ENCODE data around the gene CEBPG. TPM values are rescaled to one million over a fixed set of nuclear protein-coding genes. Genes with fewer than 3 reads are reported as not detected.

The CEBPG gene
- total and polyA plus RNA-seq, 8 donors: 17.8 to 26.4 (median 19.3) TPM

DNA sequence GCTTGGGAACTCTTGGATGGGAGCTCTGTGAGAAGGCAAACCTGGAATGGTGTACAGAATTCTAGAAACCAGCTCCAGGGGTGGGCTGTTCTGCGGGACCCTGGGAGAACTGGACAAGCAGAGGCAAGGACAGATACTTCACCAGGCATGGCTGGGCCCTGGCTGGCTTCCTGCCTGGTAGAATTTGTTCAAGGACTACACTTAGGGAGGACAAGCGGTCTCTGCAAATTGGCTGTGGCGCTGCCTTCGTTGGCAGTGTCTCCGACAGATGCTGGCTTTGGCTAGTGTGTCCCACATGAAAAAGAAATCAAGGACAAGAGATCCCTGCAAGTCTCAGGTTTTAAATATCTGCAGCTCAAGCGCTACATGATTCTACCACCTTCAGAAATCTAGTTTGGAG, 12.4 kb downstream of the CEBPG start:
- DNase-seq: peak in 1 of 4 donors; percentile 54
- H3K4me1 ChIP-seq: peaks cover 24 to 30% of the 10 kb centered on the region in 2 donors

DNA sequence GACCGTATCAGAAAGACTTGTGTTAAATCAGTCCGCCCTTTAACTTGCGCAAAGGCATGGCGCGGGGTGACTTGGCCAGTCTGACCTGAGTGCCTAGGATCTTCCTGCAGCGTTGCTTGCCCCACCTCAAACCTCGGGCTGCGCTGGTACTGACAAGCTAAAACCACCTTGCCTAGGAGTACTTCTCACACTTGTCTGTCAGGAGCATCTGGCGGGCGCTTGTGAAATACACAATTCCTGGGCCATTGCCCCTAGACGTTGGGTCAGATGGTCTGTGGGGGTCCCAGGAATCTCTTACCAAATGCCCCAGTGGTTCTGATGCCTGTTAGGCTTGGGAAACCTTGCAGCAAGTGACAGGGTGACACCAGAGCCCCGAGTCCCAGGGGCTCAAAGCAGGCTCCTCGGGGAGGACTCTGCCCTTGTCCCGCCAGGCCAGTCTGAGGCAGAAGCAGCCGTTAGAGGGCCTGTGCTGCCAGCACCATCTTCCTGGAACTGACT, 12.9 kb downstream of the CEBPG start:
- TF ChIP-seq, protein P1, sequence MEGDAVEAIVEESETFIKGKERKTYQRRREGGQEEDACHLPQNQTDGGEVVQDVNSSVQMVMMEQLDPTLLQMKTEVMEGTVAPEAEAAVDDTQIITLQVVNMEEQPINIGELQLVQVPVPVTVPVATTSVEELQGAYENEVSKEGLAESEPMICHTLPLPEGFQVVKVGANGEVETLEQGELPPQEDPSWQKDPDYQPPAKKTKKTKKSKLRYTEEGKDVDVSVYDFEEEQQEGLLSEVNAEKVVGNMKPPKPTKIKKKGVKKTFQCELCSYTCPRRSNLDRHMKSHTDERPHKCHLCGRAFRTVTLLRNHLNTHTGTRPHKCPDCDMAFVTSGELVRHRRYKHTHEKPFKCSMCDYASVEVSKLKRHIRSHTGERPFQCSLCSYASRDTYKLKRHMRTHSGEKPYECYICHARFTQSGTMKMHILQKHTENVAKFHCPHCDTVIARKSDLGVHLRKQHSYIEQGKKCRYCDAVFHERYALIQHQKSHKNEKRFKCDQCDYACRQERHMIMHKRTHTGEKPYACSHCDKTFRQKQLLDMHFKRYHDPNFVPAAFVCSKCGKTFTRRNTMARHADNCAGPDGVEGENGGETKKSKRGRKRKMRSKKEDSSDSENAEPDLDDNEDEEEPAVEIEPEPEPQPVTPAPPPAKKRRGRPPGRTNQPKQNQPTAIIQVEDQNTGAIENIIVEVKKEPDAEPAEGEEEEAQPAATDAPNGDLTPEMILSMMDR (IDR thresholded peaks at IDR 0.05): no peak
- DNase-seq (peak in 1 of 4 donors; percentile 59), ATAC-seq (no peak)
- Histone ChIP-seq H3K27me3 (no peaks in the 10 kb centered on the region), H3K9me3 (no peaks in the 10 kb centered on the region), H3K4me3 (no peak overlapping the region), H3K4me1 (peaks cover 25 to 35% of the 10 kb centered on the region in 2 donors), H3K36me3 (peaks cover 0 to 41% of the 10 kb centered on the region in 2 donors), H3K27ac (no peak overlapping the region)
- intact Hi-C loops (cut with DNase I): no loop called here

More for the DNA sequence above, 12.4 kb downstream of the CEBPG start:
- H3K27me3 ChIP-seq: no peaks in the 10 kb centered on the region
- peaks cover 0 to 41% of the 10 kb centered on the region in 2 donors for H3K36me3 ChIP-seq
- H3K9me3 ChIP-seq: no peaks in the 10 kb centered on the region
- H3K27ac ChIP-seq: no peak overlapping the region
- ATAC-seq: no peak
- no peak overlapping the region for H3K4me3 ChIP-seq
- intact Hi-C loops (cut with DNase I): no loop called here
- TF ChIP-seq, protein P1 (IDR thresholded peaks at IDR 0.05): no peak

DNA sequence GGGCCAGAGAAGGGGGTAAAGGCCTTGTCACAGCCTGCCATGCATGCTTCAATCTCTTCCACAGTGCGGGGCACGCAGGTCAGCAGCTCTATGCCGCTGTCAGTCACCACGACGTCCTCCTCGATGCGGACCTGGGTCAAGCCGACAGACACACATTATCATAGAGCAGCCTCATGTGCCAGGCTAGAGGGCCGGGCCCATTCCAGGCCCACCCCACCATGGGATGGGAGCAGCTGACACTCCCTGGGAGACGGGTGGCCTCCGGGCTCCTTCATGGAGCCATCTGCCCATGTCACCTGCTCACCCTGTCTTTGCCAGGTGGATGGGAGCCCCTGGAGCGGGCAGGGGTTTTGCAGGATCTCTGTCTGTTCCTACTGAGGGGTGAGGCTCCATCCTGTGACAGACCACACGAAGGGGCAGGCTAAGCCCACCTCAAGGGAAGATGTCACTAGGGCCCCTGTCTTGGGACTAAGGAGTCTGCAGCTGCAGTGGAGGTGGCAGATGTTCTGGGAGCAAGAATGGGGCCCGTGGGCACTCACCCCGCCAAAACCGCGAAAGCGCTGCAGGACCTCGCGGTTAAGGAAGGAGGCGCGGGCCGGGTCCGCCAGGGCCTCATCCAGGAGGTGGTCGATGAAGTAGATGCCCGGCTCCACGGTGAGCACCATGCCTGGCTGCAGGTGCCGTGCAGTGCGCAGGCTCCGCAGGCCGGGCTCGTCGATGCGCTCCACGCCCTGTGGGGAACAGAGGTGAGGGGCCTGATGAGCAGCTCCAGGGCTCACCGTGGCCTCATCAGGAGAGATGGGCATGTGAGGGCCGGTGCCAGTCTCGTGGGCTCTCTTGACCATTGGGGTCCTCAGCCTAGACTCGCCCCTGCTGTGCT, 14.1 kb downstream of the CEBPG start:
- Histone ChIP-seq H3K27me3 (no peaks in the 10 kb centered on the region), H3K9me3 (no peaks in the 10 kb centered on the region), H3K27ac (no peak overlapping the region), H3K4me1 (peaks cover 25 to 47% of the 10 kb centered on the region in 2 donors), H3K36me3 (peaks cover 0 to 36% of the 10 kb centered on the region in 2 donors), H3K4me3 (no peak overlapping the region)
- intact Hi-C loops (cut with DNase I): no loop called here
- ATAC-seq (no peak), DNase-seq (peak in 1 of 4 donors; percentile 77)
- TF ChIP-seq, protein P1 (IDR thresholded peaks at IDR 0.05): no peak

DNA sequence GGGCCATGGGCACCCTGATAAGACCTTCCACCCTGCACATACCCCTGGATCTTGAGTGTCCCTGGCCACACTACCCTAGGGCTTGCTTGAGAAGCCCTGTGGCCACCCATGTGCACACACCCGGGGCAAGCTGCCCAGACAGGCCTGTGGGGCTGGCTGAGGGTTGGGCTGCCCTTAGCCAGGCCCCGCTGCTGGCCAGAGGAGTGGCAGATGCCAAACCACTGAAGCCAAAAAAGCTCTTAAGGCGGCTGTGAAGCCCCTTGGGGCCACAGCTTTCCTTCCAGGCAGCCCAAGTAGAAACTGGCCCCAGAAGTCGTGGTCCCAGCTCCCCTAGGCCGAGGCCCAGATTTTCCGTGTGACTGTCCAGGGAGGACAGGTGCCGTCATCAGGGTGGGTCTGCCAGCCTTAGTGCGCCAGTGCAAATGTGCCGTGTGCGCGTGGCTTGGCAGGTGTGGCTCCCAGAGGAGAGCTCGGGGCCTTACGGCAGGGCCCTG, 14.8 kb downstream of the CEBPG start:
- DNase-seq (peak in 1 of 4 donors; percentile 60), ATAC-seq (no peak)
- Histone ChIP-seq H3K36me3 (peaks cover 0 to 36% of the 10 kb centered on the region in 2 donors), H3K9me3 (no peaks in the 10 kb centered on the region), H3K4me1 (peaks cover 25 to 53% of the 10 kb centered on the region in 2 donors), H3K4me3 (no peak overlapping the region), H3K27ac (peak overlapping the region in 1 of 2 donors; percentile 69), H3K27me3 (no peaks in the 10 kb centered on the region)
- intact Hi-C loops (cut with DNase I): no loop called here
- TF ChIP-seq, protein P1 (IDR thresholded peaks at IDR 0.05): no peak

Measured in left lung (tissue), 10 donors.